ENCODE measurements around the gene EME1. TPM values are rescaled to one million over a fixed set of nuclear protein-coding genes. Genes with fewer than 3 reads are reported as not detected.

Gene EME1
- 31.9 and 44.0 TPM in 2 replicates for total RNA-seq (2021)
- percentile 70 among the genes with signal in this experiment for Bru-seq, nascent RNA
- percentile 73 among the genes with signal in this experiment for BruChase-seq, experiment 1, labeled RNA remaining after a 2-hour chase
- percentile 66 among the genes with signal in this experiment for BruChase-seq, experiment 2, labeled RNA remaining after a 6-hour chase
- long read RNA-seq, transcript EME1-201 (9 exons, 2,339 nt) = major isoform, 35 of 87 reads
- long read RNA-seq, partial matches to known transcripts = 9 of 87 reads
- long read RNA-seq, other reads (novel, unspliced or antisense) = 41 of 87 reads

DNA sequence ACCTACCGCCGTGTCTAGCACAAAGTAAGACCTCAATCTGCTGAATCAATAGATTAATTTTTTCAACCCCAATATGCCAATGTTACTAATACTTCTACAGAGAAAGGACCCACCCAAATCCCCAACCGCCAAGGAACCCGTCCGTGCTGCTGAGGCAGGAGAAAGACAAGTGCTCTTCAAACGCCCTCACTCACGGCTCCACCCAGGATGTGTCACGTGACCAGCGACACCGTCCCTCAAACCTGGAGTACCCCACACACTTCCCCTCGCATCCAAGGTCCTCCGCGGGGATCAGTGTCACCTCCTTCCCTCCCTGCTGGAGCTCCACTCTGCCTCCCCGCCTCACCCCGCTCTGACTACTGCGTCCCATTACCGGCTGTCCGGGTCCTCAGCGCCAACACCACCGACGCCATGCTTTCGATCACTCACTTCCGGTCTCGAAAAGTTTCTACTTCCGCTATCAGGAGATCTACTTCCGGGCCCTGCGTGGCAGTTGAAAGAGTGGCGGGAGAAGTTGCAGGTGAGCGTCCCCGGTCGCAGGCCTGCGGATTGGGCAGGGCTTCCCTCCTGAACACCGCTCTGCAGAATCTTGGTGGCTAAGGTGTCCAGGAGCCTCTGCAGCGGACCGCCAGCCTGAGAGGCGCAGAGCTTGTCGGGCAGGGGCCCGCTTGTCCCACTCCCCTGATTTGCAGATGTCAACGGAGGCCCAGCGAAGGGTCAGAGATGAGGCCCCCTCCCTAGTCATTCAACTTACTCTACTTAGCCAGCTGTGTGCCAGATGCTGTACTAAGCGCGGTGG, at the start of gene EME1, which contains the start of gene MRPL27:
Gene EME1 (plus strand): TSS at position 472 of the 799 bp plus-strand sequence. CDS start 1,980 bp downstream, outside the sequence.
Gene MRPL27 (minus strand): TSS at position 427 of the 799 bp plus-strand sequence. CDS start 14 bp downstream, at position 413.
- intact Hi-C loops (cut with micrococcal nuclease; ENCODE audit: unreplicated experiment) = loop anchor here (10.0 kb wide), 1 partner anchor 102 kb away; the partner anchor contains the start of gene RSAD1
- Histone ChIP-seq H3K9me3 (ENCODE audit: low read depth, low read length, poor library complexity, severe bottlenecking) (no peaks in the 10 kb centered on the region), H3K36me3 (ENCODE audit: insufficient read depth, low read length, poor library complexity, severe bottlenecking) (peaks cover 41% of the 10 kb centered on the region), H3K4me1 (ENCODE audit: insufficient read depth, low read length, poor library complexity, severe bottlenecking) (peaks cover 5% of the 10 kb centered on the region), H3K27me3 (replicated peaks; ENCODE audit: insufficient read depth, low read depth, low read length, poor library complexity) (no peaks in the 10 kb centered on the region), H3K27ac (ENCODE audit: low read depth, low read length, poor library complexity, severe bottlenecking) (peak within 1 kb of the TSS; percentile 96), H3K4me3 (ENCODE audit: low read depth, low read length, poor library complexity, severe bottlenecking) (peak within 1 kb of the TSS; percentile 77)
- POLR2A ChIA-PET (ENCODE audit: low non-redundant PET) = no interaction called here
- BruUV-seq (replicated peaks) = TSS peak; percentile 70
- peak; percentile 94 for DNase-seq (ENCODE audit: low spot score)
- TF ChIP-seq, protein P1, sequence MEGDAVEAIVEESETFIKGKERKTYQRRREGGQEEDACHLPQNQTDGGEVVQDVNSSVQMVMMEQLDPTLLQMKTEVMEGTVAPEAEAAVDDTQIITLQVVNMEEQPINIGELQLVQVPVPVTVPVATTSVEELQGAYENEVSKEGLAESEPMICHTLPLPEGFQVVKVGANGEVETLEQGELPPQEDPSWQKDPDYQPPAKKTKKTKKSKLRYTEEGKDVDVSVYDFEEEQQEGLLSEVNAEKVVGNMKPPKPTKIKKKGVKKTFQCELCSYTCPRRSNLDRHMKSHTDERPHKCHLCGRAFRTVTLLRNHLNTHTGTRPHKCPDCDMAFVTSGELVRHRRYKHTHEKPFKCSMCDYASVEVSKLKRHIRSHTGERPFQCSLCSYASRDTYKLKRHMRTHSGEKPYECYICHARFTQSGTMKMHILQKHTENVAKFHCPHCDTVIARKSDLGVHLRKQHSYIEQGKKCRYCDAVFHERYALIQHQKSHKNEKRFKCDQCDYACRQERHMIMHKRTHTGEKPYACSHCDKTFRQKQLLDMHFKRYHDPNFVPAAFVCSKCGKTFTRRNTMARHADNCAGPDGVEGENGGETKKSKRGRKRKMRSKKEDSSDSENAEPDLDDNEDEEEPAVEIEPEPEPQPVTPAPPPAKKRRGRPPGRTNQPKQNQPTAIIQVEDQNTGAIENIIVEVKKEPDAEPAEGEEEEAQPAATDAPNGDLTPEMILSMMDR (conservative IDR thresholded peaks at IDR 0.05; ENCODE audit: low read depth, low read length) = no peak
- TF ChIP-seq EZH2 (IDR thresholded peaks at IDR 0.05; ENCODE audit: borderline replicate concordance, low read depth, low read length, poor library complexity, severe bottlenecking) = no peak
- CTCF ChIA-PET = no interaction called here

- no peaks in the 10 kb centered on the region for H3K9me3 ChIP-seq (ENCODE audit: low read depth, low read length, poor library complexity, severe bottlenecking)
- no peak overlapping the region for H3K27ac ChIP-seq (ENCODE audit: low read depth, low read length, poor library complexity, severe bottlenecking)
- ChIA-PET CTCF (no interaction called here), POLR2A (ENCODE audit: low non-redundant PET) (interaction anchor here (0.6 kb wide), 1 partner anchor 297 kb away, joined by 4 read pairs; no protein-coding TSS in a partner anchor)
- no peaks in the 10 kb centered on the region for H3K36me3 ChIP-seq (ENCODE audit: insufficient read depth, low read length, poor library complexity, severe bottlenecking)
- peaks cover 14% of the 10 kb centered on the region for H3K4me1 ChIP-seq (ENCODE audit: insufficient read depth, low read length, poor library complexity, severe bottlenecking)
- intact Hi-C loops (cut with micrococcal nuclease; ENCODE audit: unreplicated experiment) = no loop called here
- no peaks in the 10 kb centered on the region for H3K27me3 ChIP-seq (replicated peaks; ENCODE audit: insufficient read depth, low read depth, low read length, poor library complexity)
- TF ChIP-seq, protein P1 (conservative IDR thresholded peaks at IDR 0.05; ENCODE audit: low read depth, low read length) = no peak
- TF ChIP-seq EZH2 (IDR thresholded peaks at IDR 0.05; ENCODE audit: borderline replicate concordance, low read depth, low read length, poor library complexity, severe bottlenecking) = no peak
- no peak overlapping the region for H3K4me3 ChIP-seq (ENCODE audit: low read depth, low read length, poor library complexity, severe bottlenecking)
- DNase-seq (ENCODE audit: low spot score) = no peak
- BruUV-seq (replicated peaks) = no TSS peak
Measured at GRCh38 chr17:50325906-50326305, 47.1 kb upstream of the EME1 start.

GRCh38 chr17:50326831-50327364, 46.1 kb upstream of the EME1 start:
- H3K4me1 ChIP-seq (ENCODE audit: insufficient read depth, low read length, poor library complexity, severe bottlenecking) = peaks cover 14% of the 10 kb centered on the region
- BruUV-seq (replicated peaks) = no TSS peak
- H3K36me3 ChIP-seq (ENCODE audit: insufficient read depth, low read length, poor library complexity, severe bottlenecking) = no peaks in the 10 kb centered on the region
- TF ChIP-seq EZH2 (IDR thresholded peaks at IDR 0.05; ENCODE audit: borderline replicate concordance, low read depth, low read length, poor library complexity, severe bottlenecking) = no peak
- TF ChIP-seq, protein P1 (conservative IDR thresholded peaks at IDR 0.05; ENCODE audit: low read depth, low read length) = no peak
- CTCF ChIA-PET = no interaction called here
- no peak overlapping the region for H3K4me3 ChIP-seq (ENCODE audit: low read depth, low read length, poor library complexity, severe bottlenecking)
- H3K9me3 ChIP-seq (ENCODE audit: low read depth, low read length, poor library complexity, severe bottlenecking) = no peaks in the 10 kb centered on the region
- H3K27me3 ChIP-seq (replicated peaks; ENCODE audit: insufficient read depth, low read depth, low read length, poor library complexity) = no peaks in the 10 kb centered on the region
- POLR2A ChIA-PET (ENCODE audit: low non-redundant PET) = no interaction called here
- DNase-seq (ENCODE audit: low spot score) = no peak
- intact Hi-C loops (cut with micrococcal nuclease; ENCODE audit: unreplicated experiment) = no loop called here
- no peak overlapping the region for H3K27ac ChIP-seq (ENCODE audit: low read depth, low read length, poor library complexity, severe bottlenecking)

Measured in A673 (cell line).